Keratinocyte (primary cell): ENCODE results near the gene TUBB2A.
A peak's percentile ranks its signal among the peaks of the same experiment; 100 is the strongest.

ENCODE experiments used
- EZH2 ChIP-seq: IDR thresholded peaks from one replicate; pipeline ENCODE4 v1.6.1; 2012; ENCODE audit warnings: inconsistent platforms, mild to moderate bottlenecking, low read length, moderate library complexity
- TF ChIP-seq, protein P1 (sequence below), 3 experiments: IDR thresholded peaks in 1 of 3; conservative IDR thresholded peaks in 1 of 3; optimal IDR thresholded peaks in 1 of 3; 2 replicates in 2 of 3; 3 replicates in 1 of 3; pipeline versions ENCODE3 to v1.5.1; 2011; ENCODE audit warnings: low read length in 3 of 3, mild to moderate bottlenecking in 3 of 3, moderate library complexity in 2 of 3, control low read depth in 1 of 3, inconsistent platforms in 1 of 3; ENCODE audit not compliant: insufficient read depth in 2 of 3; ENCODE audit errors: extremely low read depth in 1 of 3

DNA sequence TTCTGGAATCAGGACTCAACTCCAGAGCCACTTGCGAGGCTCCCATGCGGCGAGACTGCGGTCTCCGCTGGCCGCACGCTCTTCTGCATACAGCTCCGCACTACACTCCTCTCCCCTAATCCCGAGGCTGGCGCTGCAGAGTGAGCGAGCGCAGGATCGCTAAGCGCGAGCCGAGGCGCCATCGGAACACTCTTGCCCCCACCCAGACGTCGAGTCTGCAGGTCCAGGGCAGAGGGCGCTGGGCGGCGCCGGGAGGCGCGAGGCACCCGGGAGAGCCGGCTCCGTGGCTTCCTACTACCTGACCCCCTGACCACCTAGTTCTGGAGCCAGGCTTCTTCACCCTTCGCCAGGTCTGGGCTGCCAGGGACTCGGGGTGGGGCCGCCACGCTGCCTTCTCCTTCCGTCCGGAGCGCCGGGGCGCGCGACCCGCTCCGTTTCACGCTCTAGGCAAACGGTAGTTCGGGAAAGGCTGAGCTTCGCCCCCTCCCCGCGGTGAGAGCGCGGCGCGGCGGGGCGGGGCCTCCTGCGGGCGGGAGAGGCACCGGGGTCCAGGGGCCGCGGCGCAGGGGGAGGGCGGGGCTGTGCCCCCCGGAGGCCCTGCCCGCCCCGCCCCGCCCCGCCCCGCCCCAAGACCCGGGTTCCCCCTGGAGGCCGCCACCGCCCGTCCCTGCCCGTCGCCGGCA, 5.4 kb upstream of the TUBB2A start:
- TF ChIP-seq EZH2 = no peak
- TF ChIP-seq, protein P1, sequence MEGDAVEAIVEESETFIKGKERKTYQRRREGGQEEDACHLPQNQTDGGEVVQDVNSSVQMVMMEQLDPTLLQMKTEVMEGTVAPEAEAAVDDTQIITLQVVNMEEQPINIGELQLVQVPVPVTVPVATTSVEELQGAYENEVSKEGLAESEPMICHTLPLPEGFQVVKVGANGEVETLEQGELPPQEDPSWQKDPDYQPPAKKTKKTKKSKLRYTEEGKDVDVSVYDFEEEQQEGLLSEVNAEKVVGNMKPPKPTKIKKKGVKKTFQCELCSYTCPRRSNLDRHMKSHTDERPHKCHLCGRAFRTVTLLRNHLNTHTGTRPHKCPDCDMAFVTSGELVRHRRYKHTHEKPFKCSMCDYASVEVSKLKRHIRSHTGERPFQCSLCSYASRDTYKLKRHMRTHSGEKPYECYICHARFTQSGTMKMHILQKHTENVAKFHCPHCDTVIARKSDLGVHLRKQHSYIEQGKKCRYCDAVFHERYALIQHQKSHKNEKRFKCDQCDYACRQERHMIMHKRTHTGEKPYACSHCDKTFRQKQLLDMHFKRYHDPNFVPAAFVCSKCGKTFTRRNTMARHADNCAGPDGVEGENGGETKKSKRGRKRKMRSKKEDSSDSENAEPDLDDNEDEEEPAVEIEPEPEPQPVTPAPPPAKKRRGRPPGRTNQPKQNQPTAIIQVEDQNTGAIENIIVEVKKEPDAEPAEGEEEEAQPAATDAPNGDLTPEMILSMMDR (optimal IDR thresholded peaks at IDR 0.05 in 1 of 3, IDR thresholded peaks at IDR 0.05 in 1 of 3, conservative IDR thresholded peaks at IDR 0.05 in 1 of 3; ENCODE audit: extremely low read depth in 1 of 3, insufficient read depth in 2 of 3, low read length in 3 of 3) = peak in 2 of 3 experiments; percentile 28 to 33
